PFSK-1 (cell line): ENCODE results near the gene LAMC1.

ENCODE experiments used
- FOXP2 ChIP-seq: optimal IDR thresholded peaks from 2 replicates; pipeline ENCODE3; 2011; ENCODE audit warnings: borderline replicate concordance, control low read depth, inconsistent platforms; ENCODE audit not compliant: insufficient read depth; ENCODE audit errors: extremely low read length, extremely low read depth
- POLR2AphosphoS5 ChIP-seq: IDR thresholded peaks from 2 replicates; pipeline ENCODE4 v1.6.1; 2012; ENCODE audit warnings: low read depth, mild to moderate bottlenecking, control low read depth, low read length, moderate library complexity
- SIN3A ChIP-seq: IDR thresholded peaks from 2 replicates; pipeline ENCODE4 v1.6.1; 2012; ENCODE audit warnings: mild to moderate bottlenecking, low read length, moderate library complexity, borderline replicate concordance; ENCODE audit not compliant: insufficient read depth
- TAF1 ChIP-seq: IDR thresholded peaks from 2 replicates; pipeline ENCODE4 v1.6.1; 2012; ENCODE audit warnings: low read length, control low read depth, borderline replicate concordance; ENCODE audit not compliant: insufficient read depth
- TF ChIP-seq, protein P1 (sequence below), 2 experiments: IDR thresholded peaks; 2 replicates each; pipeline versions ENCODE4 v1.6.1 to v1.8.0; 2011 to 2012; ENCODE audit warnings: low read depth in 2 of 2, low read length in 2 of 2, control low read depth in 1 of 2, inconsistent platforms in 1 of 2, mild to moderate bottlenecking in 1 of 2, moderate library complexity in 1 of 2; ENCODE audit not compliant: insufficient read depth in 1 of 2

Gene LAMC1

GRCh38 chr1:183126000-183126366, 102.8 kb downstream of the LAMC1 start:
- TF ChIP-seq, protein P1, sequence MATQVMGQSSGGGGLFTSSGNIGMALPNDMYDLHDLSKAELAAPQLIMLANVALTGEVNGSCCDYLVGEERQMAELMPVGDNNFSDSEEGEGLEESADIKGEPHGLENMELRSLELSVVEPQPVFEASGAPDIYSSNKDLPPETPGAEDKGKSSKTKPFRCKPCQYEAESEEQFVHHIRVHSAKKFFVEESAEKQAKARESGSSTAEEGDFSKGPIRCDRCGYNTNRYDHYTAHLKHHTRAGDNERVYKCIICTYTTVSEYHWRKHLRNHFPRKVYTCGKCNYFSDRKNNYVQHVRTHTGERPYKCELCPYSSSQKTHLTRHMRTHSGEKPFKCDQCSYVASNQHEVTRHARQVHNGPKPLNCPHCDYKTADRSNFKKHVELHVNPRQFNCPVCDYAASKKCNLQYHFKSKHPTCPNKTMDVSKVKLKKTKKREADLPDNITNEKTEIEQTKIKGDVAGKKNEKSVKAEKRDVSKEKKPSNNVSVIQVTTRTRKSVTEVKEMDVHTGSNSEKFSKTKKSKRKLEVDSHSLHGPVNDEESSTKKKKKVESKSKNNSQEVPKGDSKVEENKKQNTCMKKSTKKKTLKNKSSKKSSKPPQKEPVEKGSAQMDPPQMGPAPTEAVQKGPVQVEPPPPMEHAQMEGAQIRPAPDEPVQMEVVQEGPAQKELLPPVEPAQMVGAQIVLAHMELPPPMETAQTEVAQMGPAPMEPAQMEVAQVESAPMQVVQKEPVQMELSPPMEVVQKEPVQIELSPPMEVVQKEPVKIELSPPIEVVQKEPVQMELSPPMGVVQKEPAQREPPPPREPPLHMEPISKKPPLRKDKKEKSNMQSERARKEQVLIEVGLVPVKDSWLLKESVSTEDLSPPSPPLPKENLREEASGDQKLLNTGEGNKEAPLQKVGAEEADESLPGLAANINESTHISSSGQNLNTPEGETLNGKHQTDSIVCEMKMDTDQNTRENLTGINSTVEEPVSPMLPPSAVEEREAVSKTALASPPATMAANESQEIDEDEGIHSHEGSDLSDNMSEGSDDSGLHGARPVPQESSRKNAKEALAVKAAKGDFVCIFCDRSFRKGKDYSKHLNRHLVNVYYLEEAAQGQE (IDR thresholded peaks at IDR 0.05; ENCODE audit: insufficient read depth in 1 of 2, low read depth in 2 of 2, low read length in 2 of 2): no peak
- TF ChIP-seq POLR2AphosphoS5 (no peak), TAF1 (no peak), SIN3A (no peak), FOXP2 (no peak)

- no peak for TF ChIP-seq SIN3A
- TF ChIP-seq FOXP2: no peak
- TF ChIP-seq POLR2AphosphoS5: no peak
These were observed 103.3 kb downstream of the LAMC1 start for GRCh38 chr1:183126528-183126927.

GRCh38 chr1:183129921-183130690, 106.9 kb downstream of the LAMC1 start:
- TF ChIP-seq SIN3A: no peak
- no peak for TF ChIP-seq FOXP2
- no peak for TF ChIP-seq POLR2AphosphoS5
- no peak for TF ChIP-seq TAF1
- TF ChIP-seq, protein P1 (IDR thresholded peaks at IDR 0.05; ENCODE audit: insufficient read depth in 1 of 2, low read depth in 2 of 2, low read length in 2 of 2): no peak

GRCh38 chr1:183131166-183131565, 107.9 kb downstream of the LAMC1 start:
- no peak for TF ChIP-seq TAF1
- TF ChIP-seq, protein P1 (IDR thresholded peaks at IDR 0.05; ENCODE audit: insufficient read depth in 1 of 2, low read depth in 2 of 2, low read length in 2 of 2): no peak
- no peak for TF ChIP-seq SIN3A
- no peak for TF ChIP-seq FOXP2
- TF ChIP-seq POLR2AphosphoS5: no peak

GRCh38 chr1:183135336-183135735, 112.1 kb downstream of the LAMC1 start:
- TF ChIP-seq POLR2AphosphoS5: no peak
- TF ChIP-seq TAF1: no peak
- no peak for TF ChIP-seq FOXP2
- TF ChIP-seq, protein P1 (IDR thresholded peaks at IDR 0.05; ENCODE audit: insufficient read depth in 1 of 2, low read depth in 2 of 2, low read length in 2 of 2): no peak
